WTC11 (cell line): ENCODE results near the gene TMEM94. TPM values are rescaled to one million over a fixed set of nuclear protein-coding genes. Genes with fewer than 3 reads are reported as not detected.

Experiments
- ATAC-seq: fragments of 200-7000 bp; cut with Tn5 transposase; 2 replicates; pipeline ENCODE4 v1.10.0; 2021; ENCODE audit warnings: mild to moderate bottlenecking, moderate library complexity
- CTCF ChIA-PET: fragments of 300-600 bp; sonication (Branson Sonifier 250); formaldehyde crosslinking; loops from one replicate; lab custom pipeline; 2021; ENCODE audit warnings: antibody characterized with exemption; lab: Charles Lee
- POLR2A ChIA-PET: fragments of 350-600 bp; sonication (Branson Sonifier 250); formaldehyde crosslinking; loops from one replicate; lab custom pipeline; 2021; ENCODE audit warnings: antibody characterized with exemption; lab: Charles Lee
- DNase-seq: peaks from one replicate; pipeline ENCODE4 v3.0.0; 2021; ENCODE audit warnings: low spot score
- H3K27ac Mint-ChIP-seq: 2 replicates; pipeline ENCODE4 v1.8.0; 2021; ENCODE audit warnings: mixed read lengths
- H3K27me3 Mint-ChIP-seq: 2 replicates; pipeline ENCODE4 v1.8.0; 2021; ENCODE audit warnings: low read depth, mild to moderate bottlenecking, moderate library complexity, mixed read lengths
- H3K36me3 Mint-ChIP-seq: 2 replicates; pipeline ENCODE4 v1.8.0; 2021; ENCODE audit warnings: mixed read lengths
- H3K4me1 Mint-ChIP-seq: 2 replicates; pipeline ENCODE4 v1.8.0; 2022; ENCODE audit warnings: mixed read lengths
- H3K4me3 Mint-ChIP-seq: 2 replicates; pipeline ENCODE4 v1.8.0; 2021; ENCODE audit warnings: mild to moderate bottlenecking, moderate library complexity, mixed read lengths
- H3K9me3 Mint-ChIP-seq: 2 replicates; pipeline ENCODE4 v1.8.0; 2021; ENCODE audit warnings: mixed read lengths
- AR ChIP-seq: fragments of 250-450 bp; sonication (Bioruptor Pico); IDR thresholded peaks from 2 replicates; pipeline ENCODE4 v1.9.0; 2021; ENCODE audit warnings: mild to moderate bottlenecking
- ATF2 ChIP-seq: sonication (generic); formaldehyde crosslinking; IDR thresholded peaks from 2 replicates; pipeline ENCODE4 v1.8.1; 2022; ENCODE audit warnings: low read depth, missing genetic modification reagents, borderline replicate concordance
- ATF3 ChIP-seq: sonication (generic); formaldehyde crosslinking; conservative IDR thresholded peaks from 2 replicates; pipeline ENCODE4 v1.8.1; 2022; ENCODE audit warnings: mild to moderate bottlenecking, missing genetic modification reagents
- CBFB ChIP-seq: sonication (generic); formaldehyde crosslinking; IDR thresholded peaks from 2 replicates; pipeline ENCODE4 v1.8.1; 2022; ENCODE audit warnings: mild to moderate bottlenecking, low read depth, missing genetic modification reagents
- E2F5 ChIP-seq: sonication (generic); formaldehyde crosslinking; IDR thresholded peaks from 2 replicates; pipeline ENCODE4 v1.8.1; 2022; ENCODE audit warnings: mild to moderate bottlenecking, moderate library complexity, missing genetic modification reagents
- EMX1 ChIP-seq: fragments of 250-450 bp; sonication (Bioruptor Pico); IDR thresholded peaks from 2 replicates; pipeline ENCODE4 v1.8.0; 2021; ENCODE audit warnings: mild to moderate bottlenecking
- FOXP1 ChIP-seq: sonication (generic); formaldehyde crosslinking; IDR thresholded peaks from 2 replicates; pipeline ENCODE4 v1.8.0; 2022; ENCODE audit warnings: missing genetic modification reagents, mild to moderate bottlenecking, moderate library complexity, borderline replicate concordance
- HMGA2 ChIP-seq: fragments of 250-450 bp; sonication (Bioruptor Pico); IDR thresholded peaks from 2 replicates; pipeline ENCODE4 v1.4.0; 2021; ENCODE audit warnings: mild to moderate bottlenecking, moderate library complexity
- IRF1 ChIP-seq: sonication (generic); formaldehyde crosslinking; IDR thresholded peaks from 2 replicates; pipeline ENCODE4 v1.8.0; 2023; ENCODE audit warnings: missing genetic modification reagents
- MLX ChIP-seq: sonication (generic); formaldehyde crosslinking; IDR thresholded peaks from 2 replicates; pipeline ENCODE4 v1.8.1; 2023; ENCODE audit warnings: mild to moderate bottlenecking, missing genetic modification reagents, moderate library complexity
- MYBL2 ChIP-seq: sonication (generic); formaldehyde crosslinking; IDR thresholded peaks from 2 replicates; pipeline ENCODE4 v1.8.1; 2023; ENCODE audit warnings: mild to moderate bottlenecking, moderate library complexity, missing genetic modification reagents
- PRRX2 ChIP-seq: fragments of 250-450 bp; sonication (Bioruptor Pico); IDR thresholded peaks from 2 replicates; pipeline ENCODE4 v1.8.0; 2021; ENCODE audit warnings: mild to moderate bottlenecking
- USF2 ChIP-seq: sonication (generic); formaldehyde crosslinking; IDR thresholded peaks from 2 replicates; pipeline ENCODE4 v1.8.1; 2023; ENCODE audit warnings: mild to moderate bottlenecking, missing genetic modification reagents, moderate library complexity
- ZNF121 ChIP-seq: sonication (generic); formaldehyde crosslinking; IDR thresholded peaks from 2 replicates; pipeline ENCODE4 v1.8.0; 2023; ENCODE audit warnings: missing genetic modification reagents
- ZNF281 ChIP-seq: sonication (generic); formaldehyde crosslinking; IDR thresholded peaks from 2 replicates; pipeline ENCODE4 v1.8.0; 2023; ENCODE audit warnings: mild to moderate bottlenecking, missing genetic modification reagents
- ZNF396 ChIP-seq: fragments of 250-450 bp; sonication (Bioruptor Pico); IDR thresholded peaks from 2 replicates; pipeline ENCODE4 v1.8.0; 2021; ENCODE audit warnings: mild to moderate bottlenecking, moderate library complexity, borderline replicate concordance
- ZNF423 ChIP-seq: fragments of 250-450 bp; sonication (Bioruptor Pico); IDR thresholded peaks from 2 replicates; pipeline ENCODE4 v2.1.2; 2022; ENCODE audit warnings: mild to moderate bottlenecking, moderate library complexity
- ZNF425 ChIP-seq: fragments of 250-450 bp; sonication (Bioruptor Pico); conservative IDR thresholded peaks from 2 replicates; pipeline ENCODE4 v1.9.0; 2021; ENCODE audit warnings: mild to moderate bottlenecking
- total RNA-seq: library from RNA; stranded (reverse); gene quantifications from 3 replicates; pipeline ENCODE4 v1.2.3, GENCODE V29; 2021

The TMEM94 gene
- total RNA-seq, 1 experiment from 2014 or later = 76.9 TPM

GRCh38 chr17:75491680-75492079 is 35.2 kb downstream of the TMEM94 start (continued):
- TF ChIP-seq IRF1 (CRISPR knock-in tag) (no peak), ZNF423 (CRISPR knock-in tag) (no peak)
- TF ChIP-seq, all 79 proteins: peak for 0

GRCh38 chr17:75492555-75493168 is 36.2 kb downstream of the TMEM94 start:
- H3K36me3 Mint-ChIP-seq = peaks cover 6% of the 10 kb centered on the region; the same call in 1 of the 2 replicates
- CTCF ChIA-PET = interaction anchor here (1.4 kb wide), 1 partner anchor 10 kb away, joined by 4 read pairs; no protein-coding TSS in a partner anchor
- TF ChIP-seq ZNF396 (CRISPR knock-in tag) (no peak), AR (no peak), CBFB (CRISPR knock-in tag) (no peak), FOXP1 (no peak), ZNF425 (CRISPR knock-in tag) (no peak), ATF3 (no peak), USF2 (no peak), ZNF121 (CRISPR knock-in tag) (no peak), EMX1 (CRISPR knock-in tag) (no peak), HMGA2 (CRISPR knock-in tag) (no peak)
- no peaks in the 10 kb centered on the region for H3K27me3 Mint-ChIP-seq
- no peak overlapping the region for H3K27ac Mint-ChIP-seq
- H3K9me3 Mint-ChIP-seq = no peaks in the 10 kb centered on the region
- no peaks in the 10 kb centered on the region for H3K4me1 Mint-ChIP-seq
- no peak for DNase-seq
- no peak overlapping the region for H3K4me3 Mint-ChIP-seq
- POLR2A ChIA-PET = no interaction called here
- no peak for ATAC-seq

GRCh38 chr17:75493476-75494129 is 37.2 kb downstream of the TMEM94 start:
- Mint-ChIP-seq H3K27ac (no peak overlapping the region), H3K36me3 (peaks cover 6% of the 10 kb centered on the region; the same call in 1 of the 2 replicates), H3K4me1 (no peaks in the 10 kb centered on the region), H3K27me3 (no peaks in the 10 kb centered on the region), H3K4me3 (no peak overlapping the region), H3K9me3 (no peaks in the 10 kb centered on the region)
- CTCF ChIA-PET = interaction anchor here (1.4 kb wide), 1 partner anchor 9 kb away, joined by 4 read pairs; no protein-coding TSS in a partner anchor
- ATAC-seq (no peak), DNase-seq (no peak)
- POLR2A ChIA-PET = no interaction called here
- no peak for TF ChIP-seq MLX (CRISPR knock-in tag)
- no peak for TF ChIP-seq PRRX2 (CRISPR knock-in tag)
- TF ChIP-seq HMGA2 (CRISPR knock-in tag) = no peak
- no peak for TF ChIP-seq MYBL2
- TF ChIP-seq E2F5 = no peak
- TF ChIP-seq ATF2 = no peak
- TF ChIP-seq ATF3 = no peak
- TF ChIP-seq ZNF281 (CRISPR knock-in tag) = no peak
